GM12873 (cell line): ENCODE data around the gene BRWD1.

Source experiments
- CTCF ChIP-seq: IDR thresholded peaks from 2 replicates; pipeline ENCODE4 v1.5.1; 2012; ENCODE audit warnings: low read depth, mild to moderate bottlenecking, moderate library complexity, low read length, control low read depth; ENCODE audit not compliant: insufficient read depth; ENCODE audit errors: missing control alignments

Gene BRWD1

GRCh38 chr21:39327727-39328126 lies 14.3 kb upstream of the BRWD1 start:
- TF ChIP-seq CTCF, result no peak

- no peak for TF ChIP-seq CTCF
These were observed 13.3 kb upstream of the BRWD1 start for GRCh38 chr21:39326607-39327307.

- TF ChIP-seq CTCF, result no peak
These were observed 12.0 kb upstream of the BRWD1 start for GRCh38 chr21:39325458-39325857.

- TF ChIP-seq CTCF, result no peak
These were observed 8.0 kb upstream of the BRWD1 start for GRCh38 chr21:39321424-39321823.

GRCh38 chr21:39319814-39320332 lies 6.4 kb upstream of the BRWD1 start:
- no peak for TF ChIP-seq CTCF

- no peak for TF ChIP-seq CTCF
These were observed 5.9 kb upstream of the BRWD1 start for GRCh38 chr21:39319251-39319756.

- no peak for TF ChIP-seq CTCF
These were observed 4.9 kb upstream of the BRWD1 start for GRCh38 chr21:39318091-39318959.
